K562 (cell line): ENCODE results near the gene FAM240A. TPM values are rescaled to one million over a fixed set of nuclear protein-coding genes. Genes with fewer than 3 reads are reported as not detected.
A peak's percentile ranks its signal among the peaks of the same experiment; 100 is the strongest.

Experiments used
- ATF1 ChIP-seq, 2 experiments: fragments of 450-650 bp in 1 of 2; IDR thresholded peaks; 2 replicates each; pipeline ENCODE4 v1.6.1; 2016; ENCODE audit warnings: missing compliant biosample characterization in 1 of 2, missing genetic modification characterization in 1 of 2
- FOXK1 ChIP-seq: sonication (generic); formaldehyde crosslinking; IDR thresholded peaks from 2 replicates; pipeline ENCODE4 v1.8.0; 2022; ENCODE audit warnings: missing genetic modification reagents, mild to moderate bottlenecking, borderline replicate concordance
- FOXK2 ChIP-seq, 2 experiments: fragments of 450-650 bp; IDR thresholded peaks in 1 of 2; conservative IDR thresholded peaks in 1 of 2; 2 replicates each; pipeline ENCODE4 v1.6.1; 2016; ENCODE audit warnings: low read depth in 2 of 2, mild to moderate bottlenecking in 1 of 2
- HCFC1 ChIP-seq: IDR thresholded peaks from 2 replicates; pipeline ENCODE4 v1.6.1; 2012; ENCODE audit warnings: low read depth, low read length, improper control_type of control experiment
- JUND ChIP-seq, 2 experiments: IDR thresholded peaks; 2 replicates in 1 of 2; 3 replicates in 1 of 2; pipeline ENCODE4 v1.6.1; 2011; ENCODE audit warnings: borderline replicate concordance in 2 of 2, low read depth in 2 of 2, low read length in 2 of 2, improper control_type of control experiment in 1 of 2, missing biosample characterization in 1 of 2, missing genetic modification characterization in 1 of 2, missing genetic modification reagents in 1 of 2
- MYC ChIP-seq, 2 experiments: fragments of 250-450 bp in 1 of 2; sonication (Bioruptor Pico) in 1 of 2; IDR thresholded peaks; 2 replicates each; pipeline versions ENCODE4 v1.5.1 to v1.6.1; 2012 to 2021; ENCODE audit warnings: low read depth in 2 of 2, borderline replicate concordance in 1 of 2, improper control_type of control experiment in 1 of 2, low read length in 1 of 2, mild to moderate bottlenecking in 1 of 2, moderate library complexity in 1 of 2
- NEUROD1 ChIP-seq: fragments of 150-350 bp; IDR thresholded peaks from 2 replicates; pipeline ENCODE4 v1.6.1; 2014; ENCODE audit warnings: borderline replicate concordance, low read length, low read depth; ENCODE audit not compliant: partially characterized antibody
- PCBP1 ChIP-seq: fragments of 200-400 bp; formaldehyde crosslinking; IDR thresholded peaks from 2 replicates; pipeline ENCODE4 v1.6.1; 2018; ENCODE audit warnings: mild to moderate bottlenecking, low read depth, low read length; ENCODE audit not compliant: poor library complexity, severe bottlenecking
- TEAD1 ChIP-seq, 2 experiments: fragments of 450-650 bp in 1 of 2; sonication (generic) in 1 of 2; formaldehyde crosslinking; IDR thresholded peaks; 2 replicates each; pipeline versions ENCODE4 v1.4.0 to v1.8.0; 2020 to 2022; ENCODE audit warnings: mild to moderate bottlenecking in 2 of 2, missing genetic modification reagents in 1 of 2
- THRAP3 ChIP-seq: fragments of 450-650 bp; IDR thresholded peaks from 2 replicates; pipeline ENCODE4 v1.6.1; 2016; ENCODE audit warnings: mild to moderate bottlenecking, inconsistent platforms, borderline replicate concordance
- TRIM28 ChIP-seq: fragments of 450-650 bp; IDR thresholded peaks from 2 replicates; pipeline ENCODE4 v1.6.1; 2017
- XRCC5 ChIP-seq: fragments of 200-400 bp; formaldehyde crosslinking; IDR thresholded peaks from 2 replicates; pipeline ENCODE4 v1.6.1; 2017; ENCODE audit warnings: low read depth, mild to moderate bottlenecking, low read length
- polyA plus RNA-seq, 8 experiments: library from polyadenylated mRNA; depleted of rRNA in 4 of 8; stranded (reverse) in 5 of 8; unstranded in 3 of 8; fragments of >200 nt; fragmentation: Nextera tagmentation in 2 of 8; fragmentation: Illumina TruSeq in 1 of 8; extraction: Ambion mirVana in 2 of 8; extraction: Trizol in 1 of 8; gene quantifications; 2 replicates each; pipeline versions ENCODE4 v1.2.1 to v1.2.3, GENCODE V29; 2011 to 2014; ENCODE audit warnings: inconsistent platforms in 1 of 8, missing spikeins in 1 of 8
- total RNA-seq, 7 experiments: library from RNA; depleted of rRNA in 6 of 7; stranded (reverse); fragments of >200 nt in 6 of 7; fragmentation: Illumina TruSeq in 2 of 7; extraction: Trizol in 2 of 7; gene quantifications; 2 replicates each; pipeline versions ENCODE4 v1.2.1 to v1.2.3, GENCODE V29; 2011 to 2021; ENCODE audit warnings: low replicate concordance in 1 of 7
- TF ChIP-seq, protein P1 (sequence below): sonication (generic); formaldehyde crosslinking; IDR thresholded peaks from 2 replicates; pipeline ENCODE4 v1.8.0; 2023; ENCODE audit warnings: mild to moderate bottlenecking, missing genetic modification reagents
- TF ChIP-seq, protein P2 (sequence below): fragments of 200-800 bp; sonication (Bioruptor generic); IDR thresholded peaks from 2 replicates; pipeline ENCODE4 v1.6.1; 2016; ENCODE audit warnings: missing genetic modification characterization, missing compliant biosample characterization

FAM240A gene
- total and polyA plus RNA-seq, 9 of the 15 experiments (the other 6 are each of a cell fraction or from before 2014, with no cell fraction given) = not detected

DNA sequence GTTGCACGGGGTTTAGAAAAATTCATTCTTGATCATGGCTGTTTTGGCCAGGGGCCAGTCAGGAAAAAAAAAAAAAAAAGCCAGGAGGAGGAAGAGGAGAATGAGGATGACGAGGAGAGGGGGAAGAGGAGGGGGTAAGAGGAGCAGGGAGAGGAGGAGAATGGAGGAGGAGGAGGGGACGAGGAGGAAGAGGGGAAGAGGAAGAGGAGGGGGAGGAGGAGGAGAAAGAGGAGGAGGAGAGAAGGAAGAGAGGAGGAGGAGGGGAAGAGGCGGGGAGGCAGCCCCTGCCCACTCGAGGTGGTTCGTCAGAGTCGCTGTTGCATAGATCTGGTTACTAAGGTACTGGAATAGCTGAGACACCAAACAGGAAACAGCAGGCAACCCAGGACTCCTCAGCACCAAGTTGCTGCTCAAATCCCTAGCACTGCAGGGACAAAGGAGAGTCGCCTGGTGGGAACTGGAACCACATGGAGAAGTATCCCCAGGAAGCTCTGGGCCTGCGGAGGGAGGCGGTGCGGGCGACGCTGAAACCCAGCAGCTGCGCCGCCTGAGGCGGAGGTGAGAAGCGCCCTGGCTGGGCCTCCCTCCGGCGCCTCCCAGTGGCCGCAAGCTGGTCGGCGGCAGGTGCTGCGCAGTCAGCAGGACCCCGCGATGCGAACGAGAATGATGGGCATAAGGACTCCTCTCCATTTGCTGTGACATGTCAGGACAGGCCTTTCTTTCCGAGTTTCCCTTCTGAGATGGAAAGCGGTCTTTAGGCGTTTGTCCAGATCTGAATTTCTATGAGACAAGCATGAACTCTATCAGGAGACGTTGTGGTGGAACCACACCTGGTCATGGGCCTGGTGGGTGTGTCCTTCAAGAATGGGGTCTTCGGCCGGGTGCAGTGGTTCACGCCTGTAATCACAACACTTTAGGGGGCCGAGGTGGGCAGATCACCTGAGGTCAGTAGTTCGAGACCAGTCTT, 17.5 kb downstream of the FAM240A start (continued):
- TF ChIP-seq, protein P1, sequence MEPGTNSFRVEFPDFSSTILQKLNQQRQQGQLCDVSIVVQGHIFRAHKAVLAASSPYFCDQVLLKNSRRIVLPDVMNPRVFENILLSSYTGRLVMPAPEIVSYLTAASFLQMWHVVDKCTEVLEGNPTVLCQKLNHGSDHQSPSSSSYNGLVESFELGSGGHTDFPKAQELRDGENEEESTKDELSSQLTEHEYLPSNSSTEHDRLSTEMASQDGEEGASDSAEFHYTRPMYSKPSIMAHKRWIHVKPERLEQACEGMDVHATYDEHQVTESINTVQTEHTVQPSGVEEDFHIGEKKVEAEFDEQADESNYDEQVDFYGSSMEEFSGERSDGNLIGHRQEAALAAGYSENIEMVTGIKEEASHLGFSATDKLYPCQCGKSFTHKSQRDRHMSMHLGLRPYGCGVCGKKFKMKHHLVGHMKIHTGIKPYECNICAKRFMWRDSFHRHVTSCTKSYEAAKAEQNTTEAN (CRISPR knock-in tag) = no peak
- TF ChIP-seq FOXK2 (conservative IDR thresholded peaks at IDR 0.05 in 1 of 2, IDR thresholded peaks at IDR 0.05 in 1 of 2; ENCODE audit: low read depth in 2 of 2) = 0 out of 4 replicates have a peak, but pooled peaks of 1 of the 2 experiments have one; percentile 25
- no peak for TF ChIP-seq THRAP3
- TF ChIP-seq HCFC1 = no peak; the same call in 1 of the 2 replicates
- TF ChIP-seq, protein P2, sequence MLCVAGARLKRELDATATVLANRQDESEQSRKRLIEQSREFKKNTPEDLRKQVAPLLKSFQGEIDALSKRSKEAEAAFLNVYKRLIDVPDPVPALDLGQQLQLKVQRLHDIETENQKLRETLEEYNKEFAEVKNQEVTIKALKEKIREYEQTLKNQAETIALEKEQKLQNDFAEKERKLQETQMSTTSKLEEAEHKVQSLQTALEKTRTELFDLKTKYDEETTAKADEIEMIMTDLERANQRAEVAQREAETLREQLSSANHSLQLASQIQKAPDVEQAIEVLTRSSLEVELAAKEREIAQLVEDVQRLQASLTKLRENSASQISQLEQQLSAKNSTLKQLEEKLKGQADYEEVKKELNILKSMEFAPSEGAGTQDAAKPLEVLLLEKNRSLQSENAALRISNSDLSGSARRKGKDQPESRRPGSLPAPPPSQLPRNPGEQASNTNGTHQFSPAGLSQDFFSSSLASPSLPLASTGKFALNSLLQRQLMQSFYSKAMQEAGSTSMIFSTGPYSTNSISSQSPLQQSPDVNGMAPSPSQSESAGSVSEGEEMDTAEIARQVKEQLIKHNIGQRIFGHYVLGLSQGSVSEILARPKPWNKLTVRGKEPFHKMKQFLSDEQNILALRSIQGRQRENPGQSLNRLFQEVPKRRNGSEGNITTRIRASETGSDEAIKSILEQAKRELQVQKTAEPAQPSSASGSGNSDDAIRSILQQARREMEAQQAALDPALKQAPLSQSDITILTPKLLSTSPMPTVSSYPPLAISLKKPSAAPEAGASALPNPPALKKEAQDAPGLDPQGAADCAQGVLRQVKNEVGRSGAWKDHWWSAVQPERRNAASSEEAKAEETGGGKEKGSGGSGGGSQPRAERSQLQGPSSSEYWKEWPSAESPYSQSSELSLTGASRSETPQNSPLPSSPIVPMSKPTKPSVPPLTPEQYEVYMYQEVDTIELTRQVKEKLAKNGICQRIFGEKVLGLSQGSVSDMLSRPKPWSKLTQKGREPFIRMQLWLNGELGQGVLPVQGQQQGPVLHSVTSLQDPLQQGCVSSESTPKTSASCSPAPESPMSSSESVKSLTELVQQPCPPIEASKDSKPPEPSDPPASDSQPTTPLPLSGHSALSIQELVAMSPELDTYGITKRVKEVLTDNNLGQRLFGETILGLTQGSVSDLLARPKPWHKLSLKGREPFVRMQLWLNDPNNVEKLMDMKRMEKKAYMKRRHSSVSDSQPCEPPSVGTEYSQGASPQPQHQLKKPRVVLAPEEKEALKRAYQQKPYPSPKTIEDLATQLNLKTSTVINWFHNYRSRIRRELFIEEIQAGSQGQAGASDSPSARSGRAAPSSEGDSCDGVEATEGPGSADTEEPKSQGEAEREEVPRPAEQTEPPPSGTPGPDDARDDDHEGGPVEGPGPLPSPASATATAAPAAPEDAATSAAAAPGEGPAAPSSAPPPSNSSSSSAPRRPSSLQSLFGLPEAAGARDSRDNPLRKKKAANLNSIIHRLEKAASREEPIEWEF (CRISPR knock-in tag) = no peak
- TF ChIP-seq MYC (IDR thresholded peaks at IDR 0.05; ENCODE audit: low read depth, low read length) = peak; percentile 84
- no peak for TF ChIP-seq MYC (CRISPR knock-in tag; IDR thresholded peaks at IDR 0.05; ENCODE audit: borderline replicate concordance, low read depth)
- TF ChIP-seq FOXK1 (CRISPR knock-in tag) = no peak
- TF ChIP-seq TEAD1 (CRISPR knock-in tag; IDR thresholded peaks at IDR 0.05) = peak in 1 of 2 experiments; percentile 64; a peak in 1 of 4 replicates
- TF ChIP-seq JUND (IDR thresholded peaks at IDR 0.05; ENCODE audit: borderline replicate concordance, low read depth, low read length) = 0 out of 2 replicates have a peak, but pooled peaks have one; percentile 30
- TF ChIP-seq JUND (tag; IDR thresholded peaks at IDR 0.05; ENCODE audit: borderline replicate concordance, low read depth, low read length) = no peak; the same call in 2 of the 3 replicates
- no peak for TF ChIP-seq PCBP1
- TF ChIP-seq NEUROD1 = peak; percentile 44
- no peak for TF ChIP-seq ATF1 (CRISPR knock-in tag; IDR thresholded peaks at IDR 0.05)
- peak; percentile 61 for TF ChIP-seq ATF1 (tag; IDR thresholded peaks at IDR 0.05)
- peak; percentile 92 for TF ChIP-seq XRCC5
- no peak for TF ChIP-seq TRIM28
